ENCODE results near the gene CDH23. TPM values are rescaled to one million over a fixed set of nuclear protein-coding genes. Genes with fewer than 3 reads are reported as not detected.

CDH23 gene
- total and polyA plus RNA-seq, 2 of the 8 experiments (the other 6 are each of a cell fraction or from before 2014, with no cell fraction given) = 1.9 to 4.9 TPM

DNA sequence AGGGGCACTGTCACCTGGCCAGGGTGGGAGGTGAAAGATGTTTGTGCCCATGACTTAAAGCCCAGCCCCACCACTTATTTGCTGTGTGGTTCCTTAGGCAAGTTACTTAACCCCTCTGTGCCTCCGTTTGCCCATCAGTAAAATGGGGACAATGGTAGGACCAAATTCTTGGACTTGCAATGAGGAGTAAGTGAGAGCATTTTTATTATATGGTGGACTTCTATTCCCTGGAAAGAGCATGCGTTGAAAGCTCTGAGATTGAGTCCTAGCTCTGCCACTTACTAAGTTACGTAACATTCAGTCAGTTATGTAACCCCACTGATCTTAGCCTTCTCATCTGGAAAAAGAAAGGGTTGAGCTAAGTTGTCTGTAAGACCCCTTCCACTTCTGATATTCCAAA, 357.8 kb downstream of the CDH23 start:
- CTCF ChIA-PET (ENCODE audit: partially characterized antibody) = interaction anchor here (1.0 to 2.5 kb wide), 7 partner anchors 8 to 435 kb away, joined by 3 to 9 read pairs (median 4); partner anchors contain the start of gene VSIR
- Histone ChIP-seq H4K5ac (ENCODE audit: insufficient read length, low read depth, low read length) (no peak overlapping the region), H3K79me2 (ENCODE audit: control insufficient read depth in 1 of 2, insufficient read depth in 2 of 2, low read length in 2 of 2) (no peaks in the 10 kb centered on the region), H3K14ac (ENCODE audit: insufficient read length) (no peak overlapping the region), H3K23me2 (ENCODE audit: low read depth, low read length) (no peaks in the 10 kb centered on the region), H3K4ac (replicated peaks; ENCODE audit: insufficient read length, low read depth, low read length) (no peak overlapping the region), H2AFZ (ENCODE audit: low read length) (no peak overlapping the region), H3K4me2 (ENCODE audit: insufficient read depth in 1 of 2, low read depth in 2 of 2, low read length in 2 of 2) (no peak overlapping the region), H2BK15ac (ENCODE audit: low read length) (no peak overlapping the region), H3K27ac (ENCODE audit: low read depth, low read length) (no peak overlapping the region), H3K4me3 (ENCODE audit: extremely low read depth in 1 of 4, insufficient read depth in 2 of 4, low read depth in 3 of 4, low read length in 4 of 4) (no peak overlapping the region), H4K8ac (ENCODE audit: extremely low read depth, insufficient read depth, low read length) (no peak overlapping the region), H4K91ac (replicated peaks; ENCODE audit: insufficient read length, low read length) (no peak overlapping the region), H2BK5ac (ENCODE audit: low read depth, low read length) (no peak overlapping the region), H3K36me3 (ENCODE audit: control insufficient read depth in 2 of 4, insufficient read depth in 4 of 4, low read length in 3 of 4) (no peaks in the 10 kb centered on the region), H3K9me3 (ENCODE audit: insufficient read depth in 2 of 2, low read depth in 1 of 2, low read length in 1 of 2) (no peaks in the 10 kb centered on the region), H2BK120ac (replicated peaks; ENCODE audit: low read depth, low read length) (no peak overlapping the region), H2AK5ac (ENCODE audit: low read depth, low read length) (no peak overlapping the region), H2BK12ac (ENCODE audit: low read depth, low read length) (no peak overlapping the region), H3K79me1 (ENCODE audit: low read depth, low read length) (no peaks in the 10 kb centered on the region), H2BK20ac (ENCODE audit: low read length) (no peak overlapping the region), H4K20me1 (replicated peaks in 1 of 2; ENCODE audit: control insufficient read depth in 1 of 2, insufficient read depth in 2 of 2, low read length in 2 of 2) (no peaks in the 10 kb centered on the region), H3K27me3 (replicated peaks in 1 of 4; ENCODE audit: control insufficient read depth in 3 of 4, extremely low read depth in 1 of 4, insufficient read depth in 3 of 4, low read length in 3 of 4) (no peaks in the 10 kb centered on the region; a peak in 2 of 7 replicates), H3K18ac (ENCODE audit: extremely low read depth, low read length) (no peak overlapping the region), H3K23ac (ENCODE audit: insufficient read length) (no peak overlapping the region), H3K56ac (replicated peaks; ENCODE audit: insufficient read length, low read depth, low read length) (no peak overlapping the region), H3K4me1 (replicated peaks in 1 of 4; ENCODE audit: control insufficient read depth in 3 of 4, insufficient read depth in 4 of 4, low read length in 3 of 4) (peaks cover 0 to 7% (median 4%) of the 10 kb centered on the region in 4 experiments; a peak in 5 of 7 replicates), H3K9ac (replicated peaks in 1 of 4; ENCODE audit: extremely low read depth in 1 of 4, low read depth in 3 of 4, low read length in 3 of 4) (no peak overlapping the region)
- no peak for FAIRE-seq
- POLR2A ChIA-PET (ENCODE audit: partially characterized antibody) = no interaction called here
- WGBS, 2 experiments (ENCODE audit: extremely low coverage in 1 of 2, insufficient coverage in 1 of 2, insufficient read length in 1 of 2, insufficient replicate concordance in 2 of 2, low coverage in 1 of 2, low lambda C conversion rate in 2 of 2, missing lambda C conversion rate in 1 of 2) = 84% methylated on average over 3 of the region's 3 CpGs; no CpG with 5 or more reads in 1 of the 2 experiments
- no peak for DNase-seq (ENCODE audit: low read depth in 1 of 2, low spot score in 2 of 2)
- TF ChIP-seq KDM1A (IDR thresholded peaks at IDR 0.05; ENCODE audit: borderline replicate concordance, low read length) (0 out of 2 replicates have a peak, but pooled peaks have one; percentile 38), TAF1 (IDR thresholded peaks at IDR 0.05; ENCODE audit: low read depth, low read length) (0 out of 2 replicates have a peak, but pooled peaks have one; percentile 16), CBX5 (IDR thresholded peaks at IDR 0.05; ENCODE audit: low read depth, low read length) (no peak)
